ENCODE data around the gene PLEKHM3. TPM values are rescaled to one million over a fixed set of nuclear protein-coding genes. Genes with fewer than 3 reads are reported as not detected.

The PLEKHM3 gene
- total and polyA plus RNA-seq, 2 of the 13 experiments (the other 11 are each of a cell fraction or from before 2014, with no cell fraction given): 4.5 to 4.7 TPM

- TF ChIP-seq ZNF318 (CRISPR knock-in tag; IDR thresholded peaks at IDR 0.05) (peak; percentile 60; the same call in 1 of the 2 replicates), NONO (IDR thresholded peaks at IDR 0.05) (no peak), NONO (CRISPR knock-in tag; conservative IDR thresholded peaks at IDR 0.05) (peak; percentile 97), ARHGAP35 (CRISPR knock-in tag; IDR thresholded peaks at IDR 0.05; ENCODE audit: borderline replicate concordance) (peak; percentile 66; the same call in 1 of the 2 replicates), ZNF275 (CRISPR knock-in tag; IDR thresholded peaks at IDR 0.05; ENCODE audit: borderline replicate concordance) (peak; percentile 87; the same call in 1 of the 2 replicates), FOXK1 (CRISPR knock-in tag; IDR thresholded peaks at IDR 0.05; ENCODE audit: borderline replicate concordance, low read depth) (peak; percentile 97), KAT8 (CRISPR knock-in tag; IDR thresholded peaks at IDR 0.05) (peak; percentile 80), ZNF232 (CRISPR knock-in tag; IDR thresholded peaks at IDR 0.05; ENCODE audit: borderline replicate concordance) (peak; percentile 94), ARID2 (CRISPR knock-in tag; IDR thresholded peaks at IDR 0.05; ENCODE audit: borderline replicate concordance) (peak; percentile 93; the same call in 1 of the 2 replicates), UBTF (CRISPR knock-in tag; IDR thresholded peaks at IDR 0.05) (peak; percentile 71), NR2F6 (IDR thresholded peaks at IDR 0.05) (peak; percentile 85), NR2F6 (CRISPR knock-in tag; IDR thresholded peaks at IDR 0.05) (peak; percentile 93), SIX4 (CRISPR knock-in tag; IDR thresholded peaks at IDR 0.05) (peak; percentile 91), ZNF724P (CRISPR knock-in tag; IDR thresholded peaks at IDR 0.05; ENCODE audit: borderline replicate concordance) (peak; percentile 99), RFX1 (IDR thresholded peaks at IDR 0.05) (no peak), CAMTA2 (CRISPR knock-in tag; IDR thresholded peaks at IDR 0.05; ENCODE audit: borderline replicate concordance) (no peak), ZNF7 (CRISPR knock-in tag; IDR thresholded peaks at IDR 0.05) (peak; percentile 65; the same call in 1 of the 2 replicates)
Measured at GRCh38 chr2:207869784-207870778, 155.2 kb downstream of the PLEKHM3 start (continued).

All from HepG2 (cell line).